ENCODE results near the gene GPX8. TPM values are rescaled to one million over a fixed set of nuclear protein-coding genes. Genes with fewer than 3 reads are reported as not detected.

GPX8 gene, protein sequence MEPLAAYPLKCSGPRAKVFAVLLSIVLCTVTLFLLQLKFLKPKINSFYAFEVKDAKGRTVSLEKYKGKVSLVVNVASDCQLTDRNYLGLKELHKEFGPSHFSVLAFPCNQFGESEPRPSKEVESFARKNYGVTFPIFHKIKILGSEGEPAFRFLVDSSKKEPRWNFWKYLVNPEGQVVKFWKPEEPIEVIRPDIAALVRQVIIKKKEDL
- total RNA-seq: 1 to 10 TPM in 3 of 4 donors, under 1 TPM in 1; 0.88 to 5.8 (median 1.3) TPM

DNA sequence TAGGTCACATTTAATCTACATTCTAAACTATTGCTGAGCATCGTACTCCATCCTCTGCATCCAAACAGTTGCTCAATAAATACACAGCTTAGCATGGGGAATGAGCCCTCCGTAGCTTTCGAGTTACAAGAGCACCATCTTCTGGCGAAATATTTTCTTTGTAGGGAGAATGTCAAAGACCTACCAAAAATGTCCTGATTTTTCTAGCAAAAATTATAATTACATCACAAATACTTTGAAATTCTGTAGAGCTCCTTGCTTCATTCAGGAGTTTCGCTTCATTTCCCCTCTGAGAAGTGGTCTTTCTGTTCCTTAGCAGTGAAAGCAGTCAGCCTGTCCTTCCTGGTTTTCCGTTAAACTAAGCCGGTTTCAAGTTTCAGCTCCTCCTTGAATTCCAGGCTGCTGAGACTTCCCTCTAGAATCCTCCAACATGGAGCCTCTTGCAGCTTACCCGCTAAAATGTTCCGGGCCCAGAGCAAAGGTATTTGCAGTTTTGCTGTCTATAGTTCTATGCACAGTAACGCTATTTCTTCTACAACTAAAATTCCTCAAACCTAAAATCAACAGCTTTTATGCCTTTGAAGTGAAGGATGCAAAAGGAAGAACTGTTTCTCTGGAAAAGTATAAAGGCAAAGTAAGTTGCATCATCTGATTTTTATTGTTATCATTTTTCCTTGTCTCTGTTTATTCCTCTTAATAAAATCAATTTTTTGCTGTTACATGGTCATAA, at the start of gene GPX8:
Gene GPX8 (plus strand): TSS at position 409 of the 730 bp plus-strand sequence. CDS start 22 bp downstream, at position 431.
- Histone ChIP-seq H3K4me1 (no peaks in the 10 kb centered on the region), H3K27ac (peak within 1 kb of the TSS in 2 of 4 donors; percentile 54 to 55), H3K9me3 (no peaks in the 10 kb centered on the region), H3K36me3 (no peaks in the 10 kb centered on the region), H3K27me3 (no peaks in the 10 kb centered on the region), H3K4me3 (peak within 1 kb of the TSS in 3 of 4 donors; percentile 8 to 39 (median 23))
- DNase-seq: no peak
- TF ChIP-seq, protein P1, sequence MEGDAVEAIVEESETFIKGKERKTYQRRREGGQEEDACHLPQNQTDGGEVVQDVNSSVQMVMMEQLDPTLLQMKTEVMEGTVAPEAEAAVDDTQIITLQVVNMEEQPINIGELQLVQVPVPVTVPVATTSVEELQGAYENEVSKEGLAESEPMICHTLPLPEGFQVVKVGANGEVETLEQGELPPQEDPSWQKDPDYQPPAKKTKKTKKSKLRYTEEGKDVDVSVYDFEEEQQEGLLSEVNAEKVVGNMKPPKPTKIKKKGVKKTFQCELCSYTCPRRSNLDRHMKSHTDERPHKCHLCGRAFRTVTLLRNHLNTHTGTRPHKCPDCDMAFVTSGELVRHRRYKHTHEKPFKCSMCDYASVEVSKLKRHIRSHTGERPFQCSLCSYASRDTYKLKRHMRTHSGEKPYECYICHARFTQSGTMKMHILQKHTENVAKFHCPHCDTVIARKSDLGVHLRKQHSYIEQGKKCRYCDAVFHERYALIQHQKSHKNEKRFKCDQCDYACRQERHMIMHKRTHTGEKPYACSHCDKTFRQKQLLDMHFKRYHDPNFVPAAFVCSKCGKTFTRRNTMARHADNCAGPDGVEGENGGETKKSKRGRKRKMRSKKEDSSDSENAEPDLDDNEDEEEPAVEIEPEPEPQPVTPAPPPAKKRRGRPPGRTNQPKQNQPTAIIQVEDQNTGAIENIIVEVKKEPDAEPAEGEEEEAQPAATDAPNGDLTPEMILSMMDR (IDR thresholded peaks at IDR 0.05): peak in 4 of 6 experiments; percentile 28 to 53 (median 40)
- no peak for TF ChIP-seq POLR2A (IDR thresholded peaks at IDR 0.05)

GRCh38 chr5:55110217-55110616, 49.8 kb upstream of the GPX8 start:
- Histone ChIP-seq H3K36me3 (no peaks in the 10 kb centered on the region), H3K4me3 (no peak overlapping the region), H3K27me3 (no peaks in the 10 kb centered on the region), H3K27ac (no peak overlapping the region), H3K4me1 (no peaks in the 10 kb centered on the region), H3K9me3 (no peaks in the 10 kb centered on the region)
- TF ChIP-seq POLR2A (IDR thresholded peaks at IDR 0.05): no peak
- TF ChIP-seq, protein P1 (IDR thresholded peaks at IDR 0.05): no peak
- no peak for DNase-seq

DNA sequence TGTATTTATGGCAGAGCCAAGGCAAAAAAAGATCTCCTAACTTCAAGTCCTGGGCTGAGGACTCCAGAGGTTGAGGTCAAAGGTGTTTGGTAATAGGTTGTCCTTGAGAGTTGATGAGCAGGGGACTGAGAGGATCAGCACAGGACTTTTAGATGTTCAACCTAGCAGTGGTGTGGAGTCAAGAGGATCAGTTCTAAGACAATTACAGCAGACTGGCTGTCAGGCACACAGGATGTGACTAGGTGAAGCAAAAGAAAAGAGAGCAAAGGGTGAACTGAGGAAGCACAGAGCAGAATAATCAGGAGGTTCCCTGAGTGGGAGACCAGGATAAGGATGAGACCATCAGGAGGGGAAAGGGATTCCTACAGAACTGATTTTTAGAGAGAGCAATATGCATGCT, 46.6 kb upstream of the GPX8 start:
- Histone ChIP-seq H3K27ac (no peak overlapping the region), H3K27me3 (no peaks in the 10 kb centered on the region), H3K9me3 (no peaks in the 10 kb centered on the region), H3K4me3 (no peak overlapping the region), H3K4me1 (no peaks in the 10 kb centered on the region), H3K36me3 (no peaks in the 10 kb centered on the region)
- TF ChIP-seq POLR2A (IDR thresholded peaks at IDR 0.05): no peak
- TF ChIP-seq, protein P1 (IDR thresholded peaks at IDR 0.05): no peak
- DNase-seq: no peak

DNA sequence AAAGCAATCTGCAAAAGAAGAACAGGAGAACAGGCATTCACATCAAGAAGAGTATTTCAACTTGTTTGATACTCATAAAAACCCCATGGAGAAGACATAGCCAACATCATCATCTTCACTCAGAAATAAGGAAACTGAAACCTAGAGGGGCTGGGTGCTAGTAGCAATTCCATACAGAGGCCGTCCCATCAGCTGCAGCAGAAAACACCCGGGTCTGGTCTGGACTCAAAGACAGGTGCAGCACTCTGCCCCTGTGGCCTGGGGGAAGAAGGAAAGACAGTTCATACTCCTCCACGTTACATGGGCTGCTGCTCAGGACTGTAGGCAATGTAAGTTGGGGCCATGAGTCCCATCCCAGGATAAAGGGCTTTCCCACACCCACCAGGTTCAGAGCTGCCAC, 45.9 kb upstream of the GPX8 start:
- H3K36me3 ChIP-seq: no peaks in the 10 kb centered on the region
- DNase-seq: no peak
- H3K27me3 ChIP-seq: no peaks in the 10 kb centered on the region
- TF ChIP-seq POLR2A (IDR thresholded peaks at IDR 0.05): no peak
- TF ChIP-seq, protein P1 (IDR thresholded peaks at IDR 0.05): no peak
- no peaks in the 10 kb centered on the region for H3K9me3 ChIP-seq
- H3K4me3 ChIP-seq: no peak overlapping the region
- no peak overlapping the region for H3K27ac ChIP-seq
- H3K4me1 ChIP-seq: no peaks in the 10 kb centered on the region

DNA sequence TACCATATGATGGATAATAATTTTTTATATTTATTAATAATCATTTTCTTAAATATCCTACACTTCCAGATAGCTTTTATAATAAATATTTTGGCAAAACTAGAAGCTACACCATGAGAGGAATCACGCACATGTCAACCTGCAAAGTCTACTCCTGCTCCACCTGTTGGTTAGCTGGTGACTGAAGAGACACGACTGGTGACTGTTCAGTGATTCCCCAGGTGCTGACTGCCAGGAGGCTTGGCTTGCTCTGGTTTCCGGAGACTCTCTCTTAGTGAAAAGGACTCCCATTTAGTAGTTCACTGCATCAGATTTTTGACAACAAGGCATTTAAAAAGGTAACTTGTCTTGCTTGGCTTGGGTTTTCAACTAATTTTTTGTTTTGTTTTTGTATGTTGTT, 36.6 kb upstream of the GPX8 start:
- H3K4me3 ChIP-seq: no peak overlapping the region
- H3K4me1 ChIP-seq: no peaks in the 10 kb centered on the region
- H3K27me3 ChIP-seq: no peaks in the 10 kb centered on the region
- H3K36me3 ChIP-seq: no peaks in the 10 kb centered on the region
- no peaks in the 10 kb centered on the region for H3K9me3 ChIP-seq
- no peak overlapping the region for H3K27ac ChIP-seq
- DNase-seq: no peak
- TF ChIP-seq, protein P1 (IDR thresholded peaks at IDR 0.05): no peak
- no peak for TF ChIP-seq POLR2A (IDR thresholded peaks at IDR 0.05)

Data from Peyer's patch (tissue), 4 donors.